ENCODE data around the gene ABCA5. TPM values are rescaled to one million over a fixed set of nuclear protein-coding genes. Genes with fewer than 3 reads are reported as not detected.

The ABCA5 gene
- total and polyA plus RNA-seq, 12 donors: 6.9 to 46.7 (median 19.3) TPM

DNA sequence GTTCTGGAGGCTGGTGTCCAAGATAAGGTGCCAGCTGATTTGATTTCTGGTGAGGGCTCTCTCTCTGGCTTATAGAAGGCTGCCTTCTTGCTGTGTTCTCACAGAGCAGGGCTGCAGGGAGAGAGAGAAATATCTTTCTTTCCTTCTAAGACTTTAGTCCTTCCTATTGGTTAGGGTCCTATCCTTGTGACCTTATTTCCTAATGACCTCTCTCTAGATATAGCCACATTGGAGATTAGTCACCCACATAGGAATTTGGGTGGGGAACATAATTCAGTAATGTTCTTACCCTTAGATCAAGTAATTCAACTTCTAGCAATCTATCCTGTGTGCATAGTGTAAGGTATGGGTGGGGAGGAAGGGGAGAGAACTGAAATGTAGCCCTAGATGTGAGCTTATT, 18.0 kb upstream of the ABCA5 start:
- H3K4me3 ChIP-seq: no peak overlapping the region
- H3K9me3 ChIP-seq: peaks cover 0 to 7% (median 0%) of the 10 kb centered on the region in 11 donors
- ATAC-seq (no peak), DNase-seq (no peak)
- TF ChIP-seq, protein P1, sequence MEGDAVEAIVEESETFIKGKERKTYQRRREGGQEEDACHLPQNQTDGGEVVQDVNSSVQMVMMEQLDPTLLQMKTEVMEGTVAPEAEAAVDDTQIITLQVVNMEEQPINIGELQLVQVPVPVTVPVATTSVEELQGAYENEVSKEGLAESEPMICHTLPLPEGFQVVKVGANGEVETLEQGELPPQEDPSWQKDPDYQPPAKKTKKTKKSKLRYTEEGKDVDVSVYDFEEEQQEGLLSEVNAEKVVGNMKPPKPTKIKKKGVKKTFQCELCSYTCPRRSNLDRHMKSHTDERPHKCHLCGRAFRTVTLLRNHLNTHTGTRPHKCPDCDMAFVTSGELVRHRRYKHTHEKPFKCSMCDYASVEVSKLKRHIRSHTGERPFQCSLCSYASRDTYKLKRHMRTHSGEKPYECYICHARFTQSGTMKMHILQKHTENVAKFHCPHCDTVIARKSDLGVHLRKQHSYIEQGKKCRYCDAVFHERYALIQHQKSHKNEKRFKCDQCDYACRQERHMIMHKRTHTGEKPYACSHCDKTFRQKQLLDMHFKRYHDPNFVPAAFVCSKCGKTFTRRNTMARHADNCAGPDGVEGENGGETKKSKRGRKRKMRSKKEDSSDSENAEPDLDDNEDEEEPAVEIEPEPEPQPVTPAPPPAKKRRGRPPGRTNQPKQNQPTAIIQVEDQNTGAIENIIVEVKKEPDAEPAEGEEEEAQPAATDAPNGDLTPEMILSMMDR (IDR thresholded peaks at IDR 0.05): no peak
- intact Hi-C loops (cut with DNase I): loop anchor here in 1 of 10 donors (10.0 kb wide), 1 partner anchor 170 kb away; no protein-coding TSS in a partner anchor
- no peak overlapping the region for H3K27ac ChIP-seq
- H3K27me3 ChIP-seq: peaks cover 0 to 3% (median 0%) of the 10 kb centered on the region in 7 donors
- H3K4me1 ChIP-seq: peaks cover 0 to 6% (median 0%) of the 10 kb centered on the region in 9 donors
- H3K36me3 ChIP-seq: no peaks in the 10 kb centered on the region

- DNase-seq: no peak
- Histone ChIP-seq H3K4me3 (no peak overlapping the region), H3K27ac (no peak overlapping the region), H3K4me1 (peaks cover 0 to 6% (median 0%) of the 10 kb centered on the region in 9 donors), H3K36me3 (no peaks in the 10 kb centered on the region), H3K27me3 (peaks cover 0 to 3% (median 0%) of the 10 kb centered on the region in 7 donors), H3K9me3 (no peaks in the 10 kb centered on the region)
- ATAC-seq: peak in 2 of 8 donors; percentile 73 to 83
- TF ChIP-seq, protein P1 (IDR thresholded peaks at IDR 0.05): no peak
- intact Hi-C loops (cut with DNase I): loop anchor here in 1 of 10 donors (10.0 kb wide), 1 partner anchor 172 kb away; no protein-coding TSS in a partner anchor
- WGBS, 2 donors: 34 to 37% methylated on average over 3 of the region's 3 CpGs
Observed at GRCh38 chr17:69342896-69343644, 16.1 kb upstream of the ABCA5 start.

GRCh38 chr17:69339937-69340336, 13.0 kb upstream of the ABCA5 start:
- TF ChIP-seq, protein P1 (IDR thresholded peaks at IDR 0.05): no peak
- intact Hi-C loops (cut with DNase I): loop anchor here in 7 of 10 donors (5.0 to 10.0 kb wide), 4 partner anchors 175 to 1295 kb away; no protein-coding TSS in a partner anchor
- Histone ChIP-seq H3K27ac (no peak overlapping the region), H3K27me3 (no peaks in the 10 kb centered on the region), H3K4me3 (no peak overlapping the region), H3K9me3 (peaks cover 0 to 8% (median 0%) of the 10 kb centered on the region in 11 donors), H3K36me3 (no peaks in the 10 kb centered on the region), H3K4me1 (peaks cover 0 to 6% (median 0%) of the 10 kb centered on the region in 9 donors)
- WGBS, 2 donors: 81 to 84% methylated on average over 3 of the region's 3 CpGs
- DNase-seq (no peak), ATAC-seq (no peak)

DNA sequence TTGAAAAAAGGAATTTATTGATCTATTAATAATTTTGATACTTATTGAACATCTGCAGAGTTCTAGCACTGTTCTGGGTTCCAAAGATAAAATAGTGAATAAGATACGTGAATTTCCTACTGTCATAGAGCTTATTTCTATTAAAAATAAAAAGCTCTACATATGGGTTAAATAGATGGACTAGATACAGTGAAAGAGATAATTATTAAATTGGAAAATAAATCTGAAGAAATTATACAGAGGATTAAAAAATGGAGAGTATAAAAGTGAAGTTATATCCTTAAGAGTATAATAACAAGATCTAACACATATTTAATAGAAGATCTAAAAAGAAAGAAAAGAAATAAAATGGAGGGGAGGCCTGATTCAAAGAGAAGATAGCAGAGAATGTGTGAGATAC, 10.1 kb upstream of the ABCA5 start:
- H3K9me3 ChIP-seq: peaks cover 0 to 8% (median 0%) of the 10 kb centered on the region in 11 donors
- WGBS, 2 donors: 70 to 78% methylated on average over 1 of the region's 1 CpG
- no peak overlapping the region for H3K4me3 ChIP-seq
- H3K27ac ChIP-seq: no peak overlapping the region
- H3K36me3 ChIP-seq: no peaks in the 10 kb centered on the region
- H3K27me3 ChIP-seq: no peaks in the 10 kb centered on the region
- no peak for ATAC-seq
- intact Hi-C loops (cut with DNase I): loop anchor here in 6 of 10 donors (5.0 to 10.0 kb wide), 3 partner anchors 185 to 1298 kb away; no protein-coding TSS in a partner anchor
- no peak for DNase-seq
- H3K4me1 ChIP-seq: no peaks in the 10 kb centered on the region
- TF ChIP-seq, protein P1 (IDR thresholded peaks at IDR 0.05): no peak
